NCI-H187 (cell line): ENCODE results near the gene ARHGAP9.
"Not testable (repeated sequence)": the region's sequence is repeated elsewhere in the genome, so short reads cannot be mapped to it uniquely, and the experiment has no call there.

ENCODE experiments used
- DNase-seq, 2 experiments: peaks; one replicate each; lab custom pipeline; 2025; lab: John Stamatoyannopoulos, UW

Gene ARHGAP9

DNA sequence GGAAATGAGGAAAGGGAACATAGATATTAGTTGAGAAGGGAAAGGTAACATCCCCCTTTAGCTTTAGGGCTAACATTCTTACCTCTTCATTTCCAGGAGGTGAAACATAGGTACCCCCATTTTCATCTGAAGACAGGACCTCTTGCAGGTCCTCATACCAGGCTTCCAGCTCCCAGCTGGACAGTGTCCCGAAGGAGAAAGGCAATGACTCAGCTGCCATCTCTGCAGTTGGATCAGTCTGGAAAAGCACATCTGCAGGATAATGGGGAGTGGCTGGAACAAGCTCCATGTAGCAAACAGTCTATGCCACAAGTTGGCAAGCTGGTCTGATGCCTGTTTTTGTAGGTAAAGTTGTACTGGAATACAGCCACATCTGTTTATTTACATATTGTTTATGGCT, 37.5 kb upstream of the ARHGAP9 start:
- DNase-seq = no peak

GRCh38 chr12:57516617-57517153, 37.0 kb upstream of the ARHGAP9 start:
- DNase-seq = no peak

DNA sequence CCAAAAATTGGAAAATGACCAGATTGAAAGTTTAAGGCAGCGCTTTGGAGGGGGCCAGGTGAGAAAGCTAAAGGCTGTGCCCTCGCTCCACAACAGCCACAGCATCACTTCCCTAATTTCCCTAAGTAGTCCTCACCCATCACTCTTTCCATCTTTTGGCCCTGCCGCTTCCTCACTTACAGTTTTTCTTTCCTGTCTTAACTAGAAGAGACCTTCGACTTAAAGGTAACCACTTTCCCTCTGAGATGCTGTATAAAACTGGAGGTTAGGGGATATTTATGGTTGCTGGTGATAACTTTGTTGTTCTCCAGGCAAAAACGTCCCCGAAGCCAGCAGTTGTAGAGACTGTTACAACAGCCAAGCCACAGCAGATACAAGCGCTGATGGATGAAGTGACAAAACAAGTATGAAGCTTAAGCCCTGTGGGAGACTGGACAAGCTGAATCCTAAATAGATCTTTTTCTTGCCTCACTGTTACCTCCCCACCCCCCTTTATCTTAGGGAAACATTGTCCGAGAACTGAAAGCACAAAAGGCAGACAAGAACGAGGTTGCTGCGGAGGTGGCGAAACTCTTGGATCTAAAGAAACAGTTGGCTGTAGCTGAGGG, 36.4 kb upstream of the ARHGAP9 start:
- no peak for DNase-seq

DNA sequence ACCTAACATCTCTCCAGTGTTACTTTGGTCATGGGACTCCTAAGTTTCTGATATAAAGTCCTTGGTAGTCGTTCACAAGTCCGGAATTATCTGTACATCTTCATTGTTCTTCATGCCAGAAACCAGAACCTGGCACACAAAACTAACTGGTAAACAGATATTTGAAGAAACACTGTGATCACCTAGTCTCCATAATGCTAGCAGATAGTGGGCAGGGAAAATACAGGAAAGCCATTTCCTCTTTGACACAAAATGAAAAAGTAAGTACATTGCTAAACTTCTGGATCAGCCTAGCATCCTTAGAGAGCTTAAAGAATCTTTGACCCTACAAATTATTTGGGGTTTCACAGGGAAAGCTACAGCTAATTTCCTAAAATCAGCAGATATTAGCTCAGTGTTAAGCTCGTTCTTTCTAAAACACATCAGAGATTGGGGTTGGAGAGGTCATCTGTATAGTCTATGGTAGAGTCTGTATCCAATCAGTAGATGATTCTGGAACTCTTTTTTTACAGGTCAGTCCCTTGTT, 35.8 kb upstream of the ARHGAP9 start:
- DNase-seq = no peak

DNA sequence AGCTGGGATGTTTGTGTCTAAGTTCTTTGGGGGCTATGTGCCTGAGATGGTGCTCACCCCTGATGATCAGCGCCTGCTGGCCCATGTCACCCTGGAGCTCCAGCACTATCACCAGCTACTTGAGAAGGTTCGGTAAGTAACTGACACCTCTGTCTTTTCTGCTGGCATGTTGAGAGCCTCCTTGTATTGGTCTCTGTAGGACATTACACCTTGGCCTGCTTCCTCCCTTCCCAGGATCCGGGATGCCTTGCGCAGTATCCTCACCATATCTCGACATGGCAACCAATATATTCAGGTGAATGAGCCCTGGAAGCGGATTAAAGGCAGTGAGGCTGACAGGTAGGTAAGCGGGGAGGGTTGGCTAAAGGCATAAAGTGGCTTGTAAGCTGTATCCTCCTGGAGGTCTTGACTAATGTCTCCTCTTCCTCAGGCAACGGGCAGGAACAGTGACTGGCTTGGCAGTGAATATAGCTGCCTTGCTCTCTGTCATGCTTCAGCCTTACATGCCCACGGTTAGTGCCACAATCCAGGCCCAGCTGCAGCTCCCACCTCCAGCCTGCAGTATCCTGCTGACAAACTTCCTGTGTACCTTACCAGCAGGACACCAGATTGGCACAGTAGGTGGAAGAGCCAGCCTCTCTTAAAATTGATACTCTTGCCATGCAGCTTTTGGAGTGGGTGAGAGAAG, 35.2 kb upstream of the ARHGAP9 start:
- DNase-seq = no peak

DNA sequence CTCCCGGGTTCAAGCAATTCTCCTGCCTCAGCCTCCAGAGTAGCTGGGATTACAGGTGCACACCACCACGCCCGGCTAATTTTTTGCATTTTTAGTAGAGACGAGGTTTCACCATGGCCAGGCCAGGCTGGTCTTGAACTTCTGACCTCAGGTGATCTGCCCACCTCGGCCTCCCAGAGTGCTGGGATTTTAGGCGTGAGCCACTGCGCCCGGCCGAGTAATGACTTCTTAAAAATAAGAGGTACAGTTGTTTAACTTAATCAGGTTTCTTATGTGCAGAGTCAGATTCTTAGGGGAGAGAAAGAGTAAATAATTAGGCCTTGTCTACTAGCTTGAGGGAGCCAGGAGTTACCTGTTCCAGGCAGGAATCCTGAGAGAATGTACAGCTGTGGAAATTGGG, 34.6 kb upstream of the ARHGAP9 start:
- DNase-seq = not testable (repeated sequence)

DNA sequence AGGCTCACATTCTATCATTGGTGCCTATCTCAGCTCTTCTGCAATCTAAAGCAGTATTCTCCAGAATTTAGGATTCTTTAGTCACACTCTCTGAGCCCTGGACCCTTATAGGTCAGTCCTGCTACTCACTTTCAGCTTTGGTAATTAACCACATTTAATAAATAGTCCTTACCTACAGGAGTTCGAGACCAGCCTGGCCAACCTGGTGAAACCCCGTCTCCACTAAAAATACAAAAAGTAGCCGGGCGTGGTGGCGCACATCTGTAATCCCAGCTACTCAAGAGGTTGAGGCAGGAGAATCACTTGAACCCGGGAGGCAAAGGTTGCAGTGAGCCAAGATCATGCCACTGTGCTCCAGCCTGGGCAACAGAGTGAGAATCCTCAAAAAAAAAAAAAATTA, 34.0 kb upstream of the ARHGAP9 start:
- not testable (repeated sequence) for DNase-seq

GRCh38 chr12:57513266-57513665, 33.6 kb upstream of the ARHGAP9 start:
- no peak for DNase-seq

- DNase-seq = no peak
Measured at GRCh38 chr12:57512665-57513064, 33.0 kb upstream of the ARHGAP9 start.

- no peak for DNase-seq
Measured at GRCh38 chr12:57511588-57512325, 32.1 kb upstream of the ARHGAP9 start.

- no peak for DNase-seq
Measured at GRCh38 chr12:57511161-57511560, 31.5 kb upstream of the ARHGAP9 start.

- DNase-seq = not testable (repeated sequence)
Measured at GRCh38 chr12:57507796-57508195, 28.1 kb upstream of the ARHGAP9 start.

DNA sequence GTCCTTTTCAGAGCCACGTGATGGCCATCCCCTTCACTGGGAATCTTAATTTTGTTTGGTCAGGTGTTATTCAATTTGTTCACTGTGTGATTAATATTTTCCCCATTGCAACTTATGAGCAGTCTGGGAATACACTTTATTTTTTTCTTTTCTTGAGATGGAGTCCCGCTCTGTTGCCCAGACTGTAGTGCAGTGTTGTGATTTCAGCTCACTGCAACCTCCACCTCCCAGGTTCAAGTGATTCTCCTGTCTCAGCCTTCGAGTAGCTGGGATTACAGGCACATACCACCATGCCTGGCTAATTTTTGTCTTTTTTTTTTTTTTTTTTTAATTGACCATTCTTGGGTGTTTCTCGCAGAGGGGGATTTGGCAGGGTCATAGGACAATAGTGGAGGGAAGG, 26.9 kb upstream of the ARHGAP9 start:
- not testable (repeated sequence) for DNase-seq

GRCh38 chr12:57502311-57502969, 22.8 kb upstream of the ARHGAP9 start:
- not testable (repeated sequence) for DNase-seq

DNA sequence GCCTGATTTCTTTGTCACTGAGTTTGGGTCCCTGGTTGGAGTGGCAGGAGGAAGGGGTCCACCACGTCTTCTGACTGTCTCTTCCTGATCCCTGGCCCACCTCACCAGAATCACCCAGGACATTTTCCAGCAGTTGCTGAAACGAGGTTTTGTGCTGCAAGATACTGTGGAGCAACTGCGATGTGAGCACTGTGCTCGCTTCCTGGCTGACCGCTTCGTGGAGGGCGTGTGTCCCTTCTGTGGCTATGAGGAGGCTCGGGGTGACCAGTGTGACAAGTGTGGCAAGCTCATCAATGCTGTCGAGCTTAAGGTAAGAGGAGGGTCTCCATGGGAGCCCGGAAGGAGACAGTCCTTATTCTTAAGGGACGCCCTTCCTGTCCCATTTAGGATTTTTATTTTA, 20.5 kb upstream of the ARHGAP9 start:
- no peak for DNase-seq

DNA sequence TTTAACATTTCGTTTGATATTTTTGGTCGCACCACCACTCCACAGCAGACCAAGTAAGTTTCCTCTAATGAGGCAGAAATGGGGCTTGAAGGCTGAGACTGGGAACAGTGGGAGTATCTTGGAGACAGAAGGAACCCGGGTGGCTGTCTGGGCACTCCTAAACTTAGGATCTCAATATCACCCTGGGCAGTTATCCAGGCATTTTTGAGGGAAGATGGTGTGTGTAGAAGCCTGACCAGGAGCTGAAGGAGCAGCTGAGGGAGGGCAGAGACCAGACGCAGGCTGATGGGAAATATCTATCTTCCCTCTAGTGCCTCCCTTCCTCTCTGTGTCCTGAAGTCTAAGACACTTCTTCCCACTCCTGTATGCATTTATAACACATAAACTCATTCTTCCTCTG, 18.9 kb upstream of the ARHGAP9 start:
- no peak for DNase-seq

- no peak for DNase-seq
Measured at GRCh38 chr12:57498132-57498502, 18.5 kb upstream of the ARHGAP9 start.

DNA sequence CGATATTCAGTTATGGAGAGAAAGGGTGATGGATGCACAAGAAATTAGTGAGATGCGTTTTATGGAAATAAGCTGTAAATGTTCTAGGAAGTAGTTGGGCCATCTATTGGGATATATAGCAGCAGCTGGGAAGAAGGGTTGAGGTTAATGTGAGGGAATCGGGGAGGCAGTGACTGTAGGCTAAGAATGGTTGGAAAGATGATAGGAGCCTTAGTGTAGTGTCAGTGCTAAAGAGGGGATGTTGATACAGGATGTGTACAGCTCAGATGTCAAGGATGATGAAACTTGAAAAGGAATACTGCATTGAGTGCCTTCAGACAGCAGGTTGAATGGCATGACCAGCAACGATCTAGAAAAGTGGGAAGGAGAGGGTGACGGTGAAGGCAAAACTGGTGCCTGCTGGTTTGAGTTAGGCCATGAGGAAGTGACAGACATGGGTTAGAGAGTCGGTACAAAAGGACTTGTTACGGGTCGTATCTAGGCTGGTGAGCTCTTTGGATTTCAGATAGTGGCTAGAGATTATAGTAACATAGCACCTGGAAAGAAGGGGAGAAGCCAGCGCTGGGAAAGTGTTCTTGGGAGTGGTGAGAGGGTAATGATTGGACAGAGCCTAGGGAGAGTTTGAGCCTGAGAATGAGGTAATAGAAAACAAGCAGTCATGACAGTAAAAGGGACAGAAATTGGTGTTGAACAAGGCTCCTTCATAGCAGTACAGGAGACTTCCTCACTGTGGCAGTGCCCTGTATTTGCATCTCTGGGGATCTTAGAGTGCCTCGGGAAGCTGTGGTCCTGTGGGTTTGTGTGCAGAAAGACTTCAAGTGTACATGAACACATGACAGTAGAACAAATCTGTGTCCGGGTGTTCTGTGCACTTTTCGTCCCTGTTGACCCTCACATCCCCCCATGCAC, 17.8 kb upstream of the ARHGAP9 start:
- DNase-seq = no peak

- DNase-seq = peak; percentile 35 to 51
Measured at GRCh38 chr12:57496822-57497221, 17.2 kb upstream of the ARHGAP9 start.

- not testable (repeated sequence) for DNase-seq
Measured at GRCh38 chr12:57495051-57495701, 15.5 kb upstream of the ARHGAP9 start.
